Measurements from ENCODE around the gene PHF23. TPM values are rescaled to one million over a fixed set of nuclear protein-coding genes. Genes with fewer than 3 reads are reported as not detected.

PHF23 gene
- total RNA-seq, 4 donors from 2014 or later = 19.8 to 39.5 (median 35.8) TPM

DNA sequence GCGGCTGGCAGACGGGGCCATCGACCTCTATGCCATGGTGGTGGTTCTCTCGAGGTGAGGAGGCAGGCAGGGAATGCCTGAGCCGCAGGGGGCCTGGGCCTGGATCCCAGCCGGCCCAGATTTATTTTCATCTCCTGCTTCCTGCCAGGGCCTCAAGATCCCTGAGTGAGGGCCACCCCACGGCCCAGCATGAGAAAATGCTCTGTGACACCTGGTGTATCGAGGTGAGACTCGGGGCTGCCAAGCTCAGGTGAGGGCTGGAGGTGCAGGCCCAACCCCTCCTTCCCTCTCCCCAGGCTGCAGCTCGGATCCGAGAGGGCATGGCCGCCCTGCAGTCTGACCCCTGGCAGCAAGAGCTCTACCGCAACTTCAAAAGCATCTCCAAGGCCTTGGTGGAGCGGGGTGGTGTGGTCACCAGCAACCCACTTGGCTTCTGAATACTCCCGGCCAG lies 14.6 kb downstream of the PHF23 start:
- intact Hi-C loops (cut with DNase I) = no loop called here
- H3K27me3 ChIP-seq = no peaks in the 10 kb centered on the region
- WGBS, 2 donors = 83 to 85% methylated on average over 1 to 9 of the region's 15 CpGs
- no peak for DNase-seq
- no peaks in the 10 kb centered on the region for H3K9me3 ChIP-seq
- H3K4me3 ChIP-seq (replicated peaks in 1 of 3) = no peak overlapping the region
- H3K27ac ChIP-seq = no peak overlapping the region
- peaks cover 13 to 21% of the 10 kb centered on the region in 2 donors for H3K4me1 ChIP-seq
- TF ChIP-seq, protein P1, sequence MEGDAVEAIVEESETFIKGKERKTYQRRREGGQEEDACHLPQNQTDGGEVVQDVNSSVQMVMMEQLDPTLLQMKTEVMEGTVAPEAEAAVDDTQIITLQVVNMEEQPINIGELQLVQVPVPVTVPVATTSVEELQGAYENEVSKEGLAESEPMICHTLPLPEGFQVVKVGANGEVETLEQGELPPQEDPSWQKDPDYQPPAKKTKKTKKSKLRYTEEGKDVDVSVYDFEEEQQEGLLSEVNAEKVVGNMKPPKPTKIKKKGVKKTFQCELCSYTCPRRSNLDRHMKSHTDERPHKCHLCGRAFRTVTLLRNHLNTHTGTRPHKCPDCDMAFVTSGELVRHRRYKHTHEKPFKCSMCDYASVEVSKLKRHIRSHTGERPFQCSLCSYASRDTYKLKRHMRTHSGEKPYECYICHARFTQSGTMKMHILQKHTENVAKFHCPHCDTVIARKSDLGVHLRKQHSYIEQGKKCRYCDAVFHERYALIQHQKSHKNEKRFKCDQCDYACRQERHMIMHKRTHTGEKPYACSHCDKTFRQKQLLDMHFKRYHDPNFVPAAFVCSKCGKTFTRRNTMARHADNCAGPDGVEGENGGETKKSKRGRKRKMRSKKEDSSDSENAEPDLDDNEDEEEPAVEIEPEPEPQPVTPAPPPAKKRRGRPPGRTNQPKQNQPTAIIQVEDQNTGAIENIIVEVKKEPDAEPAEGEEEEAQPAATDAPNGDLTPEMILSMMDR (IDR thresholded peaks at IDR 0.05) = no peak
- TF ChIP-seq POLR2A (IDR thresholded peaks at IDR 0.05) = no peak
- peaks cover 71 to 77% of the 10 kb centered on the region in 2 donors for H3K36me3 ChIP-seq

DNA sequence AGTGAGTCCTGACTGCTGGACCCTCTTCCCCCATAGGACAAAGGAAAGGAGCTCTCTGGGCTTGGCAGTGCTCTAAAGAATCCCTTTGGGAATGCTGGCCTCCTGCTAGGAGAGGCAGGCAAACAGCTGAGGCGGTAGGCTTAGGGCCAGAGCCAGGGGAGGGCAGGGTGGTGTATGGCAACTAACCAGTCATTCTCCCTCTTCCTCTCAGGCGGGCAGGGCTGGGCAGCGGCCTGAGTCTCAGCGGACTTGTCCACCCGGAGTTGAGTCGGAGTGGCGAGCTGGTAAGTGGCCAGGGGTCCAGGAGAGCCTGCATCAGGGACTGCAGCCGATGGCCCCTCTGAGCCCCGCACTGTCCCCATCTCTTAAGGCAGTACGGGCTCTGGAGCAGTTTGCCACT lies 15.1 kb downstream of the PHF23 start:
- Histone ChIP-seq H3K36me3 (peaks cover 65 to 71% of the 10 kb centered on the region in 2 donors), H3K27me3 (no peaks in the 10 kb centered on the region), H3K4me3 (replicated peaks in 1 of 3) (no peak overlapping the region), H3K9me3 (no peaks in the 10 kb centered on the region), H3K27ac (no peak overlapping the region), H3K4me1 (peaks cover 13 to 24% of the 10 kb centered on the region in 2 donors)
- no peak for TF ChIP-seq POLR2A (IDR thresholded peaks at IDR 0.05)
- TF ChIP-seq, protein P1 (IDR thresholded peaks at IDR 0.05) = no peak
- no peak for DNase-seq
- intact Hi-C loops (cut with DNase I) = no loop called here
- 77 to 83% methylated on average over 3 of the region's 10 CpGs for WGBS, 2 donors

DNA sequence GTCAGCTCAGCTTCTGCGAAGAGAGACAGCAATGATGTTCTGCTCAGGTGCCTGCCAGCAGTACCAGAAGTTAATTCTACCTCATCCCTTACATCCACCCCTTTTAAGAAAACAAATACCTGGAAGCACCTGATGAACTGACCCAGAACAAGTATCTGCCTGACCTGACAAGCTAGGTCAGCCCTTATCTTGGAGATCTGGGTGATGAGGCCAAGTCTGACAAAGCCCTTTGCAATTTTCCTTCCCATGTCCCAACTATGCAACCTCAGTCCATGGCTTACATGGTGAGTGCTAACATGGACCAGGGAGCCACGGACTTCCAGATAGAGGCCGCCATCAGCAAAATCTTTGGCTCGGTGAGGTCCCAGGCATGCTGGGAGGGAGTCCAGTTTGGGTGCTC lies 15.9 kb downstream of the PHF23 start:
- H3K27me3 ChIP-seq = no peaks in the 10 kb centered on the region
- TF ChIP-seq, protein P1 (IDR thresholded peaks at IDR 0.05) = no peak
- TF ChIP-seq POLR2A (IDR thresholded peaks at IDR 0.05) = no peak
- no peak overlapping the region for H3K4me3 ChIP-seq (replicated peaks in 1 of 3)
- peaks cover 13 to 31% of the 10 kb centered on the region in 2 donors for H3K4me1 ChIP-seq
- H3K27ac ChIP-seq = no peak overlapping the region
- peaks cover 58 to 64% of the 10 kb centered on the region in 2 donors for H3K36me3 ChIP-seq
- no peaks in the 10 kb centered on the region for H3K9me3 ChIP-seq
- intact Hi-C loops (cut with DNase I) = no loop called here
- 90 to 91% methylated on average over 4 of the region's 4 CpGs for WGBS, 2 donors
- DNase-seq = no peak

DNA sequence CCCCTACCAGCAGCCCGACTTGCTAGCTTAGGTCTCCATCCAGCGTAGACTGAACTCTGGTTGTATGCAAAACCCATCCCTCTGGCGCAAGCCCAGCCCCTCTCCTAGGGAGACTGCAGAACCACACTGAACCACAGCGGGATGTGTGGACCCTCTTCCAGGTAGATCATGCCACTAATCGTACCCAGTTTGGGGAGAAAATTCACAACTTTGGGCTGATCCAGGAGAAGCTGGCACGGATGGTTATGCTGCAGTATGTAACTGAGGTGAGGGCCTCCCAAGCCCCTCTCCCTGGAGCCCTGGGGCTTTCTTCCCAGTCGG lies 16.3 kb downstream of the PHF23 start:
- Histone ChIP-seq H3K4me3 (replicated peaks in 1 of 3) (no peak overlapping the region), H3K36me3 (peaks cover 58 to 61% of the 10 kb centered on the region in 2 donors), H3K9me3 (no peaks in the 10 kb centered on the region), H3K27me3 (no peaks in the 10 kb centered on the region), H3K4me1 (peaks cover 17 to 36% of the 10 kb centered on the region in 2 donors), H3K27ac (no peak overlapping the region)
- no peak for DNase-seq
- intact Hi-C loops (cut with DNase I) = no loop called here
- TF ChIP-seq, protein P1 (IDR thresholded peaks at IDR 0.05) = no peak
- TF ChIP-seq POLR2A (IDR thresholded peaks at IDR 0.05) = no peak
- WGBS, 2 donors = 77 to 94% methylated on average over 4 to 7 of the region's 7 CpGs

DNA sequence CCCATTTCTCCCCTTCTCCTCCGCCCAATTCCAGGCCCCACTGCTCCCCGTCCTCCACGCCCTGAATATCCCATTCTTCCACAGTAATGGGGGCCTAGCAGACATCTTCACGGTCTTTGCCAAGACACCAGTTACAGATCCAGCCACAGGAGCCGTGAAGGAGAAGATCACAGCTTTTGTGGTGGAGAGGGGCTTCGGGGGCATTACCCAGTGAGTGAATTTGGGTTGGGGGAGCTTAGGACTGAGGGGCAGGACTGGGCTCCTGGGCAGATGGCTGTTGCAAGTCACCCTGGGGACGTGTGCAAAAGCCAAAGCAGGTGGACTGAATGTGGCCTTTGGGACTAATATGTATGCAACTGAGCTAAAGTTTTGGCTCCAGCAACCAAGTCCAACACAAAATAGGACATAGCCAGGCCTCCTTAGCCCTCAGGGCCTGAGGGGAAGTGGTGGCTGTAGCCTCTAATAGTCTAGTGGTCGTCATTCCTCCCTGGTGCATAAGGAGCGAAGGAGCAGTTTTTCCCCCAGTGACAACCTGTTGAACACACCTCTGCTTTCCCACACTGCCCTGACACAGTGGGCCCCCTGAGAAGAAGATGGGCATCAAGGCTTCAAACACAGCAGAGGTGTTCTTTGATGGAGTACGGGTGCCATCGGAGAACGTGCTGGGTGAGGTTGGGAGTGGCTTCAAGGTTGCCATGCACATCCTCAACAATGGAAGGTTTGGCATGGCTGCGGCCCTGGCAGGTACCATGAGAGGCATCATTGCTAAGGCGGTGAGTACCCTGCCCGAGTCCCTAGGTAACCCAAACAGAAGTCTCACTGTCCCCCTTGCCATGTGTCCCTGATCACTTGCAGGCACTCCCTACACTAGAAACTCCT lies 16.9 kb downstream of the PHF23 start:
- peak overlapping the region in 1 of 3 donors; percentile 97 for H3K27ac ChIP-seq
- no peak overlapping the region for H3K4me3 ChIP-seq (replicated peaks in 1 of 3)
- intact Hi-C loops (cut with DNase I) = no loop called here
- H3K36me3 ChIP-seq = peaks cover 56 to 61% of the 10 kb centered on the region in 2 donors
- WGBS, 2 donors = 91% methylated on average over 13 to 14 of the region's 15 CpGs
- no peak for DNase-seq
- no peaks in the 10 kb centered on the region for H3K27me3 ChIP-seq
- peak in 1 of 2 donors; percentile 9 for TF ChIP-seq POLR2A (IDR thresholded peaks at IDR 0.05)
- TF ChIP-seq, protein P1 (IDR thresholded peaks at IDR 0.05) = no peak
- H3K4me1 ChIP-seq = peaks cover 21 to 40% of the 10 kb centered on the region in 2 donors
- H3K9me3 ChIP-seq = no peaks in the 10 kb centered on the region

All from thyroid gland (tissue), 4 donors.